Stomach (tissue), 9 donors: ENCODE results near the gene MINPP1. TPM values are rescaled to one million over a fixed set of nuclear protein-coding genes. Genes with fewer than 3 reads are reported as not detected.
A peak's percentile ranks its signal among the peaks of the same experiment; 100 is the strongest.
"Not testable (repeated sequence)": the region's sequence is repeated elsewhere in the genome, so short reads cannot be mapped to it uniquely, and the experiment has no call there.

Experiments used
- DNase-seq, 2 donors: peaks; one replicate each; pipeline versions ENCODE4 v3.0.0 to v3.0.0-alpha.2; 2013 to 2019
- H3K27ac ChIP-seq, 5 donors: fragments of 200-600 bp in 4 of 5; sonication (generic) in 4 of 5; one replicate each; pipeline ENCODE4 v1.5.1; 2013 to 2019; ENCODE audit warnings: mild to moderate bottlenecking in 1 of 5, moderate library complexity in 1 of 5
- H3K27me3 ChIP-seq, 3 donors: fragments of 200-600 bp; sonication (generic); one replicate each; pipeline ENCODE4 v1.5.1; 2017 to 2019; ENCODE audit warnings: mixed run types in 1 of 3
- H3K36me3 ChIP-seq, 4 donors: fragments of 200-600 bp; sonication (generic); 1 replicate in 3 of 4; 2 replicates in 1 of 4; pipeline ENCODE4 v1.5.1; 2016 to 2019
- H3K4me1 ChIP-seq, 4 donors: fragments of 200-600 bp; sonication (generic); one replicate each; pipeline ENCODE4 v1.5.1; 2016 to 2019
- H3K4me3 ChIP-seq, 4 donors: fragments of 200-600 bp; sonication (generic) in 3 of 4; one replicate each; pipeline ENCODE4 v1.5.1; 2016 to 2019; ENCODE audit warnings: mild to moderate bottlenecking in 1 of 4
- H3K9me3 ChIP-seq, 4 donors: fragments of 200-600 bp; sonication (generic); one replicate each; pipeline ENCODE4 v1.5.1; 2016 to 2019
- CTCF ChIP-seq, 7 experiments: fragments of 450-650 bp in 4 of 7; fragments of 200-600 bp in 3 of 7; sonication (generic) in 3 of 7; IDR thresholded peaks; one replicate each; pipeline ENCODE4 v1.5.1; 2016 to 2019; ENCODE audit warnings: antibody characterized with exemption in 7 of 7, control low read depth in 2 of 7, mild to moderate bottlenecking in 1 of 7
- EP300 ChIP-seq: sonication (generic); formaldehyde crosslinking; IDR thresholded peaks from one replicate; pipeline ENCODE4 v1.6.1; 2017; ENCODE audit warnings: antibody characterized with exemption
- POLR2A ChIP-seq, 4 donors: fragments of 450-650 bp; IDR thresholded peaks; one replicate each; pipeline ENCODE4 v1.6.1; 2016; ENCODE audit warnings: antibody characterized with exemption in 4 of 4, control low read depth in 2 of 4, mild to moderate bottlenecking in 1 of 4, moderate library complexity in 1 of 4
- POLR2AphosphoS5 ChIP-seq, 3 donors: sonication (generic); formaldehyde crosslinking; IDR thresholded peaks; one replicate each; pipeline ENCODE4 v1.6.1; 2016; ENCODE audit warnings: antibody characterized with exemption in 3 of 3
- WGBS, 5 donors: extraction: QIAGEN DNeasy Blood & Tissue Kit in 3 of 5; methylation state at CpG; one replicate each; pipeline versions ENCODE4 v1.1.5 to v1.1.7; 2013 to 2018; 5-methylcytosine and 5-hydroxymethylcytosine counted together
- intact Hi-C: fragments of 100-400 bp; cut with DNase I; formaldehyde crosslinking; loops from one replicate; pipeline ENCODE4 v1.15.1; 2023; ENCODE audit warnings: low total_unique reads
- polyA plus RNA-seq, 3 donors: library from polyadenylated mRNA; stranded (reverse); fragments of 200-250 nt; gene quantifications; one replicate each; pipeline ENCODE4 v1.2.3, GENCODE V29; 2013
- total RNA-seq, 5 donors: library from RNA; depleted of rRNA; stranded (reverse); fragments of >200 nt; gene quantifications; one replicate each; pipeline versions ENCODE4 v1.1.0 to v1.2.3, GENCODE V29; 2014 to 2016
- donor health status: healthy with polysubstance abuse.
- donor health status: Bipolar disorder and iron deficiency.
- donor health status: healthy.

Gene MINPP1
- total and polyA plus RNA-seq, 8 donors = 0.89 to 19.4 (median 6.6) TPM

- DNase-seq, intact Hi-C loops, H3K36me3 ChIP-seq, H3K4me1 ChIP-seq, H3K9me3 ChIP-seq, H3K4me3 ChIP-seq, H3K27me3 ChIP-seq, H3K27ac ChIP-seq: not testable (repeated sequence)
- WGBS, 5 donors = 87 to 95% (median 90%) methylated on average over 2 of the region's 2 CpGs
Observed at GRCh38 chr10:87497386-87497785, 7.3 kb upstream of the MINPP1 start.

GRCh38 chr10:87498106-87498789 is 6.4 kb upstream of the MINPP1 start:
- 0 to 38% (median 25%) methylated on average over 1 to 2 of the region's 4 CpGs; no CpG with 5 or more reads in 1 of the 5 donors for WGBS, 5 donors
- DNase-seq, H3K27me3 ChIP-seq, H3K4me3 ChIP-seq, H3K4me1 ChIP-seq, intact Hi-C loops, H3K27ac ChIP-seq, H3K36me3 ChIP-seq, H3K9me3 ChIP-seq: not testable (repeated sequence)

- Histone ChIP-seq H3K27ac (no peak overlapping the region), H3K9me3 (no peaks in the 10 kb centered on the region), H3K4me3 (no peak overlapping the region), H3K27me3 (no peaks in the 10 kb centered on the region), H3K4me1 (peaks cover 3 to 17% (median 7%) of the 10 kb centered on the region in 4 donors), H3K36me3 (no peaks in the 10 kb centered on the region)
- TF ChIP-seq POLR2AphosphoS5 (IDR thresholded peaks at IDR 0.05) (no peak), EP300 (no peak), CTCF (IDR thresholded peaks at IDR 0.05) (no peak), POLR2A (IDR thresholded peaks at IDR 0.05) (no peak)
- intact Hi-C loops = no loop called here
- DNase-seq = peak in 1 of 2 donors; percentile 44
- 20 to 44% (median 33%) methylated on average over 3 of the region's 3 CpGs for WGBS, 5 donors
Observed at GRCh38 chr10:87500646-87501048, 4.0 kb upstream of the MINPP1 start.

- WGBS, 5 donors = 91 to 97% (median 93%) methylated on average over 8 of the region's 8 CpGs
- H3K4me1 ChIP-seq = peaks cover 8 to 40% (median 24%) of the 10 kb centered on the region in 4 donors
- H3K36me3 ChIP-seq = no peaks in the 10 kb centered on the region
- intact Hi-C loops = no loop called here
- DNase-seq = no peak
- H3K27ac ChIP-seq = no peak overlapping the region
- H3K4me3 ChIP-seq = no peak overlapping the region
- TF ChIP-seq POLR2A (IDR thresholded peaks at IDR 0.05) = no peak
- TF ChIP-seq POLR2AphosphoS5 (IDR thresholded peaks at IDR 0.05) = no peak
- no peak for TF ChIP-seq EP300
- TF ChIP-seq CTCF (IDR thresholded peaks at IDR 0.05) = no peak
- H3K9me3 ChIP-seq = no peaks in the 10 kb centered on the region
- no peaks in the 10 kb centered on the region for H3K27me3 ChIP-seq
Observed at GRCh38 chr10:87503401-87503800, 1.3 kb upstream of the MINPP1 start.

- peak overlapping the region; percentile 69 to 96 (median 90) for H3K4me3 ChIP-seq
- H3K9me3 ChIP-seq = no peaks in the 10 kb centered on the region
- H3K27ac ChIP-seq = peak overlapping the region in 4 of 5 donors; percentile 78 to 89 (median 80)
- peaks cover 8 to 40% (median 24%) of the 10 kb centered on the region in 4 donors for H3K4me1 ChIP-seq
- H3K36me3 ChIP-seq = peaks cover 0 to 3% (median 3%) of the 10 kb centered on the region in 4 donors
- TF ChIP-seq EP300 = no peak
- TF ChIP-seq POLR2A (IDR thresholded peaks at IDR 0.05) = no peak
- TF ChIP-seq CTCF (IDR thresholded peaks at IDR 0.05) = no peak
- no peak for TF ChIP-seq POLR2AphosphoS5 (IDR thresholded peaks at IDR 0.05)
- H3K27me3 ChIP-seq = no peaks in the 10 kb centered on the region
- DNase-seq = peak in 1 of 2 donors; percentile 4
- 69 to 80% (median 77%) methylated on average over 6 of the region's 6 CpGs for WGBS, 5 donors
- intact Hi-C loops = no loop called here
Observed at GRCh38 chr10:87503886-87504285, 807 bp upstream of the MINPP1 start.
